Peyer's patch (tissue), 4 donors: Measurements from ENCODE around the gene CORO6.

Experiments
- POLR2A ChIP-seq, 2 donors: fragments of 450-650 bp; IDR thresholded peaks; one replicate each; pipeline ENCODE4 v1.5.1; 2017; ENCODE audit warnings: antibody characterized with exemption in 2 of 2, mild to moderate bottlenecking in 2 of 2, moderate library complexity in 2 of 2
- TF ChIP-seq, protein P1 (sequence below), 6 experiments: fragments of 450-650 bp in 4 of 6; fragments of 200-600 bp in 2 of 6; sonication (generic) in 1 of 6; IDR thresholded peaks; one replicate each; pipeline ENCODE4 v1.5.1; 2017 to 2019; ENCODE audit warnings: antibody characterized with exemption in 6 of 6, mild to moderate bottlenecking in 3 of 6, moderate library complexity in 1 of 6

DNA sequence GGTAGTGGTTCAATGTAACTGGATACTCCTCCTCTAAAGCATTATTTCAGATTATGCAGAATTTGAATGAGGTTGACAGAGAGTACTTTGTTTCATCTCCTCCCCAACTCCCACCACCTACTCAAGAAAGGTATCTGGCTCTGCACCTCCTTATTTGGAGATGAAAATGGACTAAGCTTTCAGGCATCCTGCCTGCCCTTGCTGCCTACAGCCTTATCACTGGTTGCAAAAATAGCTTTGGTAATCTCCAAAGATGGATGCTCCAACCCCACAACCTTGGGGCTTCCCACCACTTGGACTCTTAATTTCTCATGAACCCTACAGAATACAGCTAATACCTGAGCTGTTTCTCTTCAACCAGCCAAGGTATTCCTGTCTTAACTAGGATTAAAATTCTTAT lies 45.3 kb upstream of the CORO6 start:
- no peak for TF ChIP-seq POLR2A (IDR thresholded peaks at IDR 0.05)
- TF ChIP-seq, protein P1, sequence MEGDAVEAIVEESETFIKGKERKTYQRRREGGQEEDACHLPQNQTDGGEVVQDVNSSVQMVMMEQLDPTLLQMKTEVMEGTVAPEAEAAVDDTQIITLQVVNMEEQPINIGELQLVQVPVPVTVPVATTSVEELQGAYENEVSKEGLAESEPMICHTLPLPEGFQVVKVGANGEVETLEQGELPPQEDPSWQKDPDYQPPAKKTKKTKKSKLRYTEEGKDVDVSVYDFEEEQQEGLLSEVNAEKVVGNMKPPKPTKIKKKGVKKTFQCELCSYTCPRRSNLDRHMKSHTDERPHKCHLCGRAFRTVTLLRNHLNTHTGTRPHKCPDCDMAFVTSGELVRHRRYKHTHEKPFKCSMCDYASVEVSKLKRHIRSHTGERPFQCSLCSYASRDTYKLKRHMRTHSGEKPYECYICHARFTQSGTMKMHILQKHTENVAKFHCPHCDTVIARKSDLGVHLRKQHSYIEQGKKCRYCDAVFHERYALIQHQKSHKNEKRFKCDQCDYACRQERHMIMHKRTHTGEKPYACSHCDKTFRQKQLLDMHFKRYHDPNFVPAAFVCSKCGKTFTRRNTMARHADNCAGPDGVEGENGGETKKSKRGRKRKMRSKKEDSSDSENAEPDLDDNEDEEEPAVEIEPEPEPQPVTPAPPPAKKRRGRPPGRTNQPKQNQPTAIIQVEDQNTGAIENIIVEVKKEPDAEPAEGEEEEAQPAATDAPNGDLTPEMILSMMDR (IDR thresholded peaks at IDR 0.05) = no peak
